Stimulated activated CD4-positive, alpha-beta T cell treated with anti-CD3 and anti-CD28 coated beads, TNF-alpha, amount 100 ng/mL, for 1 hour (primary cell): ENCODE results near the gene SLMAP.

Source experiments
- DNase-seq, 3 donors: peaks; one replicate each; pipeline ENCODE4 v3.0.0-alpha.2; 2020; ENCODE audit warnings: low read depth in 3 of 3, low spot score in 1 of 3

SLMAP gene

GRCh38 chr3:57958642-57959422, 202.7 kb downstream of the SLMAP start:
- DNase-seq, result no peak

- DNase-seq, result no peak
These were observed 203.5 kb downstream of the SLMAP start for GRCh38 chr3:57959423-57960173.

GRCh38 chr3:57960174-57960505, 204.0 kb downstream of the SLMAP start:
- DNase-seq, result no peak

- no peak for DNase-seq
These were observed 205.2 kb downstream of the SLMAP start for GRCh38 chr3:57961177-57961827.

GRCh38 chr3:57961828-57962447, 205.8 kb downstream of the SLMAP start:
- no peak for DNase-seq

- DNase-seq, result no peak
These were observed 206.3 kb downstream of the SLMAP start for GRCh38 chr3:57962448-57962834.

- DNase-seq, result no peak
These were observed 207.8 kb downstream of the SLMAP start for GRCh38 chr3:57963811-57964346.

- DNase-seq, result no peak
These were observed 210.7 kb downstream of the SLMAP start for GRCh38 chr3:57966829-57967228.

- DNase-seq, result no peak
These were observed 211.5 kb downstream of the SLMAP start for GRCh38 chr3:57967590-57967989.

- DNase-seq, result no peak
These were observed 212.4 kb downstream of the SLMAP start for GRCh38 chr3:57968501-57968900.

- no peak for DNase-seq
These were observed 215.9 kb downstream of the SLMAP start for GRCh38 chr3:57971975-57972374.

- no peak for DNase-seq
These were observed 216.5 kb downstream of the SLMAP start for GRCh38 chr3:57972531-57973111.

GRCh38 chr3:57973715-57974477, 217.8 kb downstream of the SLMAP start:
- no peak for DNase-seq

- DNase-seq, result no peak
These were observed 218.8 kb downstream of the SLMAP start for GRCh38 chr3:57974796-57975388.

GRCh38 chr3:57977818-57978235, 221.7 kb downstream of the SLMAP start:
- DNase-seq, result no peak

GRCh38 chr3:57978316-57978715, 222.2 kb downstream of the SLMAP start:
- no peak for DNase-seq
